ENCODE measurements around the gene CYTL1.

Gene CYTL1

DNA sequence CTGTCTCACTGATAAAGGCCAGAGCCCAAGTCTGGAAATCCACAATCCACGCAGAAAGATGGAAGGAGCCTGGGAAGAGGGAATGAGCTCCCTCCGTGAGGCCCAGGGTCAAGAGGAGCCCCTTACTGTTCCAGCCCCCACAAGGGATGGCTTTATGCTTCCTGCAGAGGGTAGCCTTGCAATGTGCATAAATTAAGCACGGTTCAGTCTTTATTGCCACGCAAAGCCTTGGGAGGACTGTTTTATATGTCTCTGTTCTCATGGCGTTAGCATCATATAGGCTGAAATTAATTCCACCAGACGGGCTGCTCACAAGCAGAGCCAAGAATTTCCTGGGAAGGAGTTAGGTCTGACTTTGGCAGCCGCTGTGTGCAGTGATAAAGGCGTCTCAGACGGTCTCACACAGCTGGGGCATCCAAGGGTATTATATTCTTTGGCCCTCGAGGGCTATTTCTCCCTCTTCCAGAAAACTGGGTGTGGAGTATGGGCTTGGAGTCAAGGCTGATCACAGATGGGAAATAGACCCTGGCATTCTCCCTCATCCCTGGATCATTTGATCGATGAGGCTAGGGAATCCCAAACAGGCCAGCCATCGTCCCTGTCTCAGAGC is 38.5 kb downstream of the CYTL1 start:
- Histone ChIP-seq H3K27ac (replicated peaks) (no peak overlapping the region), H3K27me3 (ENCODE audit: insufficient read depth, poor library complexity, severe bottlenecking) (no peaks in the 10 kb centered on the region), H3K4me3 (replicated peaks; ENCODE audit: insufficient read depth, low read length) (no peak overlapping the region)
- no peak for DNase-seq (ENCODE audit: low read depth in 1 of 2, low spot score in 1 of 2)
- no peak for TF ChIP-seq GABPA (IDR thresholded peaks at IDR 0.05; ENCODE audit: low read depth)
- TF ChIP-seq, protein P1, sequence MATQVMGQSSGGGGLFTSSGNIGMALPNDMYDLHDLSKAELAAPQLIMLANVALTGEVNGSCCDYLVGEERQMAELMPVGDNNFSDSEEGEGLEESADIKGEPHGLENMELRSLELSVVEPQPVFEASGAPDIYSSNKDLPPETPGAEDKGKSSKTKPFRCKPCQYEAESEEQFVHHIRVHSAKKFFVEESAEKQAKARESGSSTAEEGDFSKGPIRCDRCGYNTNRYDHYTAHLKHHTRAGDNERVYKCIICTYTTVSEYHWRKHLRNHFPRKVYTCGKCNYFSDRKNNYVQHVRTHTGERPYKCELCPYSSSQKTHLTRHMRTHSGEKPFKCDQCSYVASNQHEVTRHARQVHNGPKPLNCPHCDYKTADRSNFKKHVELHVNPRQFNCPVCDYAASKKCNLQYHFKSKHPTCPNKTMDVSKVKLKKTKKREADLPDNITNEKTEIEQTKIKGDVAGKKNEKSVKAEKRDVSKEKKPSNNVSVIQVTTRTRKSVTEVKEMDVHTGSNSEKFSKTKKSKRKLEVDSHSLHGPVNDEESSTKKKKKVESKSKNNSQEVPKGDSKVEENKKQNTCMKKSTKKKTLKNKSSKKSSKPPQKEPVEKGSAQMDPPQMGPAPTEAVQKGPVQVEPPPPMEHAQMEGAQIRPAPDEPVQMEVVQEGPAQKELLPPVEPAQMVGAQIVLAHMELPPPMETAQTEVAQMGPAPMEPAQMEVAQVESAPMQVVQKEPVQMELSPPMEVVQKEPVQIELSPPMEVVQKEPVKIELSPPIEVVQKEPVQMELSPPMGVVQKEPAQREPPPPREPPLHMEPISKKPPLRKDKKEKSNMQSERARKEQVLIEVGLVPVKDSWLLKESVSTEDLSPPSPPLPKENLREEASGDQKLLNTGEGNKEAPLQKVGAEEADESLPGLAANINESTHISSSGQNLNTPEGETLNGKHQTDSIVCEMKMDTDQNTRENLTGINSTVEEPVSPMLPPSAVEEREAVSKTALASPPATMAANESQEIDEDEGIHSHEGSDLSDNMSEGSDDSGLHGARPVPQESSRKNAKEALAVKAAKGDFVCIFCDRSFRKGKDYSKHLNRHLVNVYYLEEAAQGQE (IDR thresholded peaks at IDR 0.05; ENCODE audit: insufficient replicate concordance, low read depth) = no peak
- TF ChIP-seq, protein P2, sequence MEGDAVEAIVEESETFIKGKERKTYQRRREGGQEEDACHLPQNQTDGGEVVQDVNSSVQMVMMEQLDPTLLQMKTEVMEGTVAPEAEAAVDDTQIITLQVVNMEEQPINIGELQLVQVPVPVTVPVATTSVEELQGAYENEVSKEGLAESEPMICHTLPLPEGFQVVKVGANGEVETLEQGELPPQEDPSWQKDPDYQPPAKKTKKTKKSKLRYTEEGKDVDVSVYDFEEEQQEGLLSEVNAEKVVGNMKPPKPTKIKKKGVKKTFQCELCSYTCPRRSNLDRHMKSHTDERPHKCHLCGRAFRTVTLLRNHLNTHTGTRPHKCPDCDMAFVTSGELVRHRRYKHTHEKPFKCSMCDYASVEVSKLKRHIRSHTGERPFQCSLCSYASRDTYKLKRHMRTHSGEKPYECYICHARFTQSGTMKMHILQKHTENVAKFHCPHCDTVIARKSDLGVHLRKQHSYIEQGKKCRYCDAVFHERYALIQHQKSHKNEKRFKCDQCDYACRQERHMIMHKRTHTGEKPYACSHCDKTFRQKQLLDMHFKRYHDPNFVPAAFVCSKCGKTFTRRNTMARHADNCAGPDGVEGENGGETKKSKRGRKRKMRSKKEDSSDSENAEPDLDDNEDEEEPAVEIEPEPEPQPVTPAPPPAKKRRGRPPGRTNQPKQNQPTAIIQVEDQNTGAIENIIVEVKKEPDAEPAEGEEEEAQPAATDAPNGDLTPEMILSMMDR (IDR thresholded peaks at IDR 0.05; ENCODE audit: insufficient read depth, low read length) = no peak
- TF ChIP-seq POLR2AphosphoS5 (IDR thresholded peaks at IDR 0.05; ENCODE audit: low read depth) = no peak
- no peak for TF ChIP-seq SPI1 (IDR thresholded peaks at IDR 0.05; ENCODE audit: borderline replicate concordance, low read depth)

DNA sequence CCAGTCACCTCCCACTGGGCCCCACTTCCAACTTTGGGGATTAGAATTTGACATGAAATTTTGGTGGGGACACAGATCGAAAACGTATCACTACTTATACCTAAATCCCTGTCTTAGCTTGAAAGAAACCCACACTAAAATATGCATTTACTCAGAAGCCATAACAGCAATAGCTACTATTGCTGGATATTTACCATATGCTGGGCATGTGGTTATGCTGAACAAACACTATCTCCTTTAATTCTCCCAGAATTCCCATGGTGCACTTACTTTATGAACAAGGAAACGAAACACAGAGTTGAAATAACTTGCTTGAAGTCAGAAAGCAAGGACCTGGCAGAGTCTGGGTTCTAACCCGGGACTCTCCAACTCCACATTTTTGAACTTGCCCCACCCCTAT is 39.3 kb downstream of the CYTL1 start:
- TF ChIP-seq, protein P1 (IDR thresholded peaks at IDR 0.05; ENCODE audit: insufficient replicate concordance, low read depth) = no peak
- TF ChIP-seq, protein P2 (IDR thresholded peaks at IDR 0.05; ENCODE audit: insufficient read depth, low read length) = no peak
- TF ChIP-seq GABPA (IDR thresholded peaks at IDR 0.05; ENCODE audit: low read depth) (no peak), SPI1 (IDR thresholded peaks at IDR 0.05; ENCODE audit: borderline replicate concordance, low read depth) (no peak), POLR2AphosphoS5 (IDR thresholded peaks at IDR 0.05; ENCODE audit: low read depth) (no peak)
- H3K27ac ChIP-seq (replicated peaks) = no peak overlapping the region
- no peak overlapping the region for H3K4me3 ChIP-seq (replicated peaks; ENCODE audit: insufficient read depth, low read length)
- DNase-seq (ENCODE audit: low read depth in 1 of 2, low spot score in 1 of 2) = no peak
- H3K27me3 ChIP-seq (ENCODE audit: insufficient read depth, poor library complexity, severe bottlenecking) = no peaks in the 10 kb centered on the region

DNA sequence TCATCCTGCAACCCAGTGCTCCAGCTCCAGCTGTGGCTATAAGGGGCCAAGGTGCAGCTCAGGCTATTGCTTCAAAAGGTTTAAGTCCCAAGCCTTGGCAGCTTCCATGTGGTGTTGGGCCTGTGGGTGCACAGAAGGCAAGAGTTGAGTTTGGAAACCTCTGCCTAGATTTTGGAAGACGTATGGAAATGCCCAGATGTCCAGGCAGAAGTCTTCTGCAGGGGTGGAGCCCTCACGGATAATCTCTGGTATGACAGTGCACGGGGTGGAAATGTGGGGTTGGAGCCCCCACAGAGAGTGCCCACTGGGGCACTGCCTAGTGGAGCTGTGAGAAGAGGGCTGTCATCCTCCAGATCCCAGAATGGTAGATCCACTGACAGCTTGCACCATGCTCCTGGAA is 44.5 kb downstream of the CYTL1 start:
- DNase-seq (ENCODE audit: low read depth in 1 of 2, low spot score in 1 of 2) = no peak
- Histone ChIP-seq H3K27ac (replicated peaks) (no peak overlapping the region), H3K27me3 (ENCODE audit: insufficient read depth, poor library complexity, severe bottlenecking) (no peaks in the 10 kb centered on the region), H3K4me3 (replicated peaks; ENCODE audit: insufficient read depth, low read length) (no peak overlapping the region)
- TF ChIP-seq SPI1 (IDR thresholded peaks at IDR 0.05; ENCODE audit: borderline replicate concordance, low read depth) (no peak), GABPA (IDR thresholded peaks at IDR 0.05; ENCODE audit: low read depth) (no peak)
- TF ChIP-seq, protein P1 (IDR thresholded peaks at IDR 0.05; ENCODE audit: insufficient replicate concordance, low read depth) = no peak

Measured in HL-60 (cell line).